BJ (cell line): ENCODE data around the gene TTC7B. TPM values are rescaled to one million over a fixed set of nuclear protein-coding genes. Genes with fewer than 3 reads are reported as not detected.
A peak's percentile ranks its signal among the peaks of the same experiment; 100 is the strongest.
"Not testable (repeated sequence)": the region's sequence is repeated elsewhere in the genome, so short reads cannot be mapped to it uniquely, and the experiment has no call there.

Experiments used
- CTCF ChIA-PET: fragments of 350-600 bp; formaldehyde crosslinking; extraction: SDS; loops from one replicate; lab custom pipeline; 2021; ENCODE audit warnings: antibody characterized with exemption, inconsistent platforms; lab: Yijun Ruan, JAX
- POLR2A ChIA-PET: fragments of 300-600 bp; sonication (Branson Sonifier 250); formaldehyde crosslinking; extraction: SDS; loops from one replicate; lab custom pipeline; 2021; ENCODE audit warnings: antibody characterized with exemption; lab: Charles Lee
- DNase-seq: peaks from one replicate; pipeline ENCODE4 v3.0.0-alpha.2; 2011; ENCODE audit warnings: low read depth
- H3K27me3 ChIP-seq: 2 replicates; pipeline ENCODE4 v1.6.0; 2011; ENCODE audit warnings: low read length; ENCODE audit not compliant: control insufficient read depth, insufficient read depth
- H3K36me3 ChIP-seq: 2 replicates; pipeline ENCODE4 v1.5.1; 2011; ENCODE audit warnings: low read length; ENCODE audit not compliant: control insufficient read depth, insufficient read depth
- H3K4me3 ChIP-seq: 2 replicates; pipeline ENCODE4 v1.5.1; 2011; ENCODE audit warnings: low read depth, mild to moderate bottlenecking, control low read depth, low read length
- CTCF ChIP-seq: IDR thresholded peaks from 2 replicates; pipeline ENCODE4 v1.5.1; 2011; ENCODE audit warnings: low read depth, mild to moderate bottlenecking, control low read depth, inconsistent platforms, low read length, moderate library complexity; ENCODE audit not compliant: insufficient read depth
- polyA minus RNA-seq: library from RNA; depleted of rRNA, polyadenylated mRNA; stranded (reverse); fragments of >200 nt; gene quantifications from 2 replicates; pipeline ENCODE4 v1.2.3, GENCODE V29; 2011; rRNA and poly(A)+ RNA removed
- polyA plus RNA-seq: library from polyadenylated mRNA; depleted of rRNA; stranded (reverse); fragments of >200 nt; gene quantifications from 2 replicates; pipeline ENCODE4 v1.2.3, GENCODE V29; 2011; rRNA removed

Gene TTC7B
- polyA plus RNA-seq (34.0 and 46.9 TPM in 2 replicates), polyA minus RNA-seq (51.7 and 62.0 TPM in 2 replicates)

DNA sequence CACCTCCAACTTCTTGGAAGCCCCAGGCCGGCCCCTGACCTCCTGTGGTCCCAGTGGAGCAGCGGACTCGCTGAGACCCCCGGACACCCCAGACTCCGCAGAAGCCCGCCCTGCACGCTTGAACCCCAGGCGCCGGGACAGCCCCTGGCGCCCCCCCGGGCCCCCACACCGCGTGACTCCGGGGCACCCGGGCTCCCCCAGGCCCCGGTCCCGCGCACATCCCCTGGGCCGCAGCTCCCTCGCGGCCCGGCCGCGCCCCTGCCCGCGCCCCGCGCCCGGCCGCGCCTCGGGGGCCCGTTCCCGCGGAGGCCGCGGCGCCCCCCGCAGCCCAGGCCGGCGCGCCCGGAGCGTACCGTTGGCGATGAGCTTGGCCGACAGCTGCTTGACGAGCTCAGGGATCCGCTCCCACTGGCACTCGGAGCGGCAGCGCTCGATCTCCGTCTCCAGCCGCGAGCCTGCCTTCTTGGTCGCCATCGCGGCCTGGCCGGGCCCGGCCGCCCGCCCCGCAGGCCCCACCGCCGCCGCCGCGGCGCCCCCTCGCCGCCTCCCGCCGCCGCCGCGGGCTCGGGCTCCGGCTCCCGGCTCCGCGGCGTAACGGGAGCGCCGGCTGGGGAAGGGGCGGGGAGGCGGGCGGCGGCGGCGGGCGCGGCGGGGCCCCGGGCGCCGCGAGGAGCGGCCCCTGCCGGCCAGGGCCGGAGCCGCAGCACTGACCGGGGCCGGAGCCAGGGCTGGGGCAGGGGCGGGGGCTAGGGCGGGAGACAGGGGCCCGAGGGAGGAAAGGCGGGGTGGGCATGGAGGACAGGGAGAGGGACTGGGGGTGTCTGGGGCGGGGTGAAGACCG, at the start of gene TTC7B:
TTC7B (minus strand) TSS at position 609 of the 841 bp plus-strand sequence; CDS start at position 474, 135 bp downstream.
- no peak for DNase-seq
- ChIA-PET POLR2A (no interaction called here), CTCF (interaction anchor here (0.7 kb wide), 1 partner anchor 20 kb away, joined by 3 read pairs; no protein-coding TSS in a partner anchor)
- peak within 1 kb of the TSS; percentile 62 for H3K4me3 ChIP-seq
- no peaks in the 10 kb centered on the region; the same call in 1 of the 2 replicates for H3K27me3 ChIP-seq
- H3K36me3 ChIP-seq = no peaks in the 10 kb centered on the region
- TF ChIP-seq CTCF = peak; percentile 41

DNA sequence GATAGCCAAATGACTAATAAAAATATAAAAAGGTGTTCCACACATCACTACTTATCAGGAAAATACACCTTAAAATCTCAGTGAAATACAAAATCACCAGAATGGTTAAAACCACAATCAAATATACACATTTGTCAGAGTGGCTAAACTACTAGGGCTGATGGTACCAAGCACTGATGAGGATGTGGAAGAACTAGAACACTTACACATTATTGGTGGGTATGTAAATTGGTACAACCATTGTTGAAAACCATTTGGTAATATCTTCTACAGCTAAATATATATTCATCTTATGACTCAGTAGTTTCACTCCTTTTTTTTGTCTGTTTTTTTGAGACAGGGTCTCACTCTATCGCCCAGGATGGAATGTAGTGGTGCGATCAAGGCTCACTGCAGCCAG, 48.5 kb upstream of the TTC7B start:
- no peak overlapping the region for H3K4me3 ChIP-seq
- no peaks in the 10 kb centered on the region for H3K36me3 ChIP-seq
- ChIA-PET POLR2A (no interaction called here), CTCF (no interaction called here)
- H3K27me3 ChIP-seq = no peaks in the 10 kb centered on the region
- TF ChIP-seq CTCF = no peak
- DNase-seq = no peak

- no peaks in the 10 kb centered on the region for H3K36me3 ChIP-seq
- POLR2A ChIA-PET = no interaction called here
- TF ChIP-seq CTCF = no peak
- no peak overlapping the region for H3K4me3 ChIP-seq
- H3K27me3 ChIP-seq = no peaks in the 10 kb centered on the region
- CTCF ChIA-PET = interaction anchor here (1.2 to 1.4 kb wide), 2 partner anchors 11 to 32 kb away, joined by 3 to 4 read pairs; no protein-coding TSS in a partner anchor
- DNase-seq = no peak
Observed at GRCh38 chr14:90858511-90858910, 42.3 kb upstream of the TTC7B start.

DNA sequence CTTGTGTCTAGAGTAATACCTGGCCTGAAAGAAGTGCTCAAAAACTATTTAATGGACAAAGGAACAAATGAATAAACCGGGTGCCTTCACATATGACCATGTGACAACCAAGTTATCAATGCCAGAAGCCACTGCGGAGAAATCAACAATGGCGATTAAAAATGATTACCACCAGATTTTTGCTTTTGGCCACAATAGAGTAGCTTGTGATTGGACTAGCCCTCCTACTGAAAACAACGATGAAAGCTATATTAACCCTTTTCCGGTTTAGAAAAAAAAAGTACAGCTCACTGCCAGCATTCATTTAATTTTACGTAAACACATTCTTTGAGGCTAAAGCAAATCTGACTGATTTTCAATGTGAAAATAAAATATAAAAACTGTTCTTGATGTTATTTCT, 41.6 kb upstream of the TTC7B start:
- POLR2A ChIA-PET = no interaction called here
- CTCF ChIA-PET = interaction anchor here (1.2 to 1.4 kb wide), 2 partner anchors 10 to 31 kb away, joined by 3 to 4 read pairs; no protein-coding TSS in a partner anchor
- Histone ChIP-seq H3K4me3 (no peak overlapping the region), H3K27me3 (no peaks in the 10 kb centered on the region), H3K36me3 (no peaks in the 10 kb centered on the region)
- no peak for DNase-seq
- TF ChIP-seq CTCF = no peak

DNA sequence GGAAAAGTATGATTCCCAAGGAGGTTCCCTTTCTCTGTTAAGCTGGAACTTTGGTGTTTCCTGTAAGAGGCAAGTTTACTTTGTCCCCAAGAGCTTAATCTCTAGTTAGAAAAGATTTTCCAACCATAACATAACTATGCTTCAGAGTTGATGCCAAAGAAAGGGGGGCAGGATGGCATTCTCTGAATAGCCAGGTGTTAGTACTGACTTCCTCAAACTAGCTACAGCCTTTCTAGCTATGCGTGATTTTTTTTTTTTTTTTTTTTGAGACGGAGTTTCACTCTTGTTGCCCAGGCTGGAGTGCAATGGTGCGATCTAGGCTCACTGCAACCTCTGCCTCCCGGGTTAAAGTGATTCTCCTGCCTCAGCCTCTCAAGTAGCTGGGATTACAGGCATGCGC, 39.9 kb upstream of the TTC7B start:
- POLR2A ChIA-PET, H3K4me3 ChIP-seq, DNase-seq, H3K27me3 ChIP-seq, H3K36me3 ChIP-seq: not testable (repeated sequence)
- CTCF ChIA-PET = interaction anchor here (0.7 kb wide), 1 partner anchor 13 kb away, joined by 3 read pairs; no protein-coding TSS in a partner anchor
